Common myeloid progenitor, CD34-positive (primary cell): ENCODE results near the gene ASIC2.

ENCODE experiments used
- CTCF ChIA-PET: fragments of 350-600 bp; sonication (Branson Sonifier 250); formaldehyde crosslinking; loops from one replicate; lab custom pipeline; 2021; ENCODE audit warnings: antibody characterized with exemption; lab: Charles Lee
- POLR2A ChIA-PET: fragments of 350-600 bp; sonication (Branson Sonifier 250); formaldehyde crosslinking; loops from one replicate; lab custom pipeline; 2021; ENCODE audit warnings: antibody characterized with exemption; lab: Charles Lee
- DNase-seq, 3 donors: peaks; one replicate each; pipeline versions ENCODE4 v3.0.0 to v3.0.0-alpha.2; 2013
- H3K27ac ChIP-seq, 2 experiments: 1 replicate in 1 of 2; 2 replicates in 1 of 2; pipeline ENCODE4 v1.7.0; 2013; ENCODE audit warnings: inconsistent platforms in 2 of 2, low read length in 2 of 2, mild to moderate bottlenecking in 2 of 2, low read depth in 1 of 2, moderate library complexity in 1 of 2; ENCODE audit not compliant: severe bottlenecking in 2 of 2, insufficient read depth in 1 of 2, poor library complexity in 1 of 2
- H3K27me3 ChIP-seq, 5 experiments: replicated peaks in 2 of 5; 1 replicate in 3 of 5; 2 replicates in 2 of 5; pipeline versions ENCODE4 v1.6.1 to v1.7.0; 2013; ENCODE audit warnings: low read length in 4 of 5, mild to moderate bottlenecking in 2 of 5, moderate library complexity in 2 of 5, inconsistent platforms in 1 of 5; ENCODE audit not compliant: insufficient read depth in 5 of 5, control insufficient read depth in 4 of 5
- H3K36me3 ChIP-seq, 4 experiments: 1 replicate in 2 of 4; 2 replicates in 2 of 4; pipeline versions ENCODE4 v1.6.1 to v1.7.0; 2013; ENCODE audit warnings: low read length in 3 of 4, control low read depth in 1 of 4, mild to moderate bottlenecking in 1 of 4; ENCODE audit not compliant: control insufficient read depth in 4 of 4, insufficient read depth in 4 of 4
- H3K4me1 ChIP-seq, 4 experiments: 1 replicate in 3 of 4; 2 replicates in 1 of 4; pipeline versions ENCODE4 v1.6.1 to v1.7.1; 2013; ENCODE audit warnings: low read length in 3 of 4, mild to moderate bottlenecking in 3 of 4, control low read depth in 1 of 4, inconsistent platforms in 1 of 4, moderate library complexity in 1 of 4; ENCODE audit not compliant: control insufficient read depth in 4 of 4, insufficient read depth in 4 of 4; ENCODE audit errors: control extremely low read depth in 1 of 4
- H3K4me3 ChIP-seq, 7 experiments: 1 replicate in 4 of 7; 2 replicates in 3 of 7; pipeline versions ENCODE4 v1.5.1 to v1.7.0; 2013; ENCODE audit warnings: mild to moderate bottlenecking in 7 of 7, low read length in 6 of 7, moderate library complexity in 6 of 7, inconsistent platforms in 2 of 7, low read depth in 2 of 7, control low read depth in 1 of 7; ENCODE audit not compliant: insufficient read depth in 4 of 7, control insufficient read depth in 1 of 7; ENCODE audit errors: extremely low read depth in 1 of 7
- H3K9me3 ChIP-seq, 5 experiments: 1 replicate in 4 of 5; 2 replicates in 1 of 5; pipeline versions ENCODE4 v1.6.1 to v1.7.1; 2013; ENCODE audit warnings: low read length in 4 of 5, mild to moderate bottlenecking in 2 of 5, inconsistent platforms in 1 of 5, low read depth in 1 of 5, moderate library complexity in 1 of 5; ENCODE audit not compliant: control insufficient read depth in 4 of 5, insufficient read depth in 2 of 5; ENCODE audit errors: control extremely low read depth in 1 of 5
- WGBS: methylation state at CpG from one replicate; pipeline ENCODE4 v1.1.5; 2013; ENCODE audit not compliant: insufficient coverage; 5-methylcytosine and 5-hydroxymethylcytosine counted together

ASIC2 gene

GRCh38 chr17:33267851-33268548, 25.1 kb downstream of the ASIC2 start:
- POLR2A ChIA-PET = no interaction called here
- peaks cover 0 to 18% (median 0%) of the 10 kb centered on the region in 5 experiments for H3K27me3 ChIP-seq
- CTCF ChIA-PET = no interaction called here
- 95% methylated on average over 5 of the region's 5 CpGs for WGBS
- no peak for DNase-seq
- no peaks in the 10 kb centered on the region for H3K4me1 ChIP-seq
- H3K9me3 ChIP-seq = no peaks in the 10 kb centered on the region
- no peak overlapping the region for H3K4me3 ChIP-seq
- H3K36me3 ChIP-seq = no peaks in the 10 kb centered on the region
- no peak overlapping the region for H3K27ac ChIP-seq

- ChIA-PET POLR2A (no interaction called here), CTCF (no interaction called here)
- Histone ChIP-seq H3K9me3 (no peaks in the 10 kb centered on the region), H3K4me1 (no peaks in the 10 kb centered on the region), H3K4me3 (no peak overlapping the region), H3K27ac (no peak overlapping the region), H3K27me3 (peaks cover 0 to 18% (median 0%) of the 10 kb centered on the region in 5 experiments), H3K36me3 (no peaks in the 10 kb centered on the region)
- 83% methylated on average over 6 of the region's 6 CpGs for WGBS
- DNase-seq = no peak
Observed at GRCh38 chr17:33267271-33267790, 25.8 kb downstream of the ASIC2 start.

GRCh38 chr17:33266611-33267010, 26.5 kb downstream of the ASIC2 start:
- CTCF ChIA-PET = no interaction called here
- POLR2A ChIA-PET = no interaction called here
- H3K9me3 ChIP-seq = no peaks in the 10 kb centered on the region
- DNase-seq = no peak
- no peaks in the 10 kb centered on the region for H3K36me3 ChIP-seq
- peaks cover 0 to 21% (median 3%) of the 10 kb centered on the region in 5 experiments for H3K27me3 ChIP-seq
- WGBS = 93% methylated on average over 2 of the region's 10 CpGs
- H3K27ac ChIP-seq = no peak overlapping the region
- H3K4me3 ChIP-seq = no peak overlapping the region
- no peaks in the 10 kb centered on the region for H3K4me1 ChIP-seq

GRCh38 chr17:33266116-33266515, 27.0 kb downstream of the ASIC2 start:
- Histone ChIP-seq H3K27ac (no peak overlapping the region), H3K27me3 (peaks cover 0 to 24% (median 3%) of the 10 kb centered on the region in 5 experiments), H3K9me3 (no peaks in the 10 kb centered on the region), H3K4me1 (no peaks in the 10 kb centered on the region), H3K36me3 (no peaks in the 10 kb centered on the region), H3K4me3 (no peak overlapping the region)
- POLR2A ChIA-PET = no interaction called here
- no CpG with 5 or more reads among the region's 1 CpG for whole genome bisulfite sequencing
- CTCF ChIA-PET = no interaction called here
- DNase-seq = no peak

GRCh38 chr17:33263396-33263795, 29.7 kb downstream of the ASIC2 start:
- Histone ChIP-seq H3K36me3 (no peaks in the 10 kb centered on the region), H3K27me3 (peaks cover 0 to 36% (median 3%) of the 10 kb centered on the region in 5 experiments), H3K4me3 (no peak overlapping the region), H3K27ac (no peak overlapping the region), H3K9me3 (no peaks in the 10 kb centered on the region), H3K4me1 (no peaks in the 10 kb centered on the region)
- ChIA-PET POLR2A (no interaction called here), CTCF (no interaction called here)
- whole genome bisulfite sequencing = 79% methylated on average over 2 of the region's 4 CpGs
- DNase-seq = no peak

- POLR2A ChIA-PET = no interaction called here
- WGBS = 94% methylated on average over 5 of the region's 6 CpGs
- peaks cover 0 to 42% (median 3%) of the 10 kb centered on the region in 5 experiments for H3K27me3 ChIP-seq
- H3K27ac ChIP-seq = no peak overlapping the region
- no peaks in the 10 kb centered on the region for H3K36me3 ChIP-seq
- CTCF ChIA-PET = no interaction called here
- H3K9me3 ChIP-seq = no peaks in the 10 kb centered on the region
- no peak overlapping the region for H3K4me3 ChIP-seq
- no peak for DNase-seq
- H3K4me1 ChIP-seq = no peaks in the 10 kb centered on the region
Observed at GRCh38 chr17:33262266-33263123, 30.6 kb downstream of the ASIC2 start.

GRCh38 chr17:33261820-33262219, 31.3 kb downstream of the ASIC2 start:
- H3K4me3 ChIP-seq = no peak overlapping the region
- no peak overlapping the region for H3K27ac ChIP-seq
- peaks cover 0 to 47% (median 3%) of the 10 kb centered on the region in 5 experiments for H3K27me3 ChIP-seq
- H3K9me3 ChIP-seq = no peaks in the 10 kb centered on the region
- H3K36me3 ChIP-seq = no peaks in the 10 kb centered on the region
- WGBS = 94% methylated on average over 8 of the region's 10 CpGs
- CTCF ChIA-PET = no interaction called here
- H3K4me1 ChIP-seq = no peaks in the 10 kb centered on the region
- DNase-seq = no peak
- POLR2A ChIA-PET = no interaction called here
